HG03460 (cell line): Measurements from ENCODE around the gene GK.
"Not testable (repeated sequence)": the region's sequence is repeated elsewhere in the genome, so short reads cannot be mapped to it uniquely, and the experiment has no call there.

Source experiments
- ATAC-seq: cut with Tn5 transposase; IDR thresholded peaks from one replicate; pipeline ENCODE4 v1.9.1; 2021; ENCODE audit not compliant: unreplicated experiment

Gene GK

GRCh38 chrX:30652527-30653414, 452 bp upstream of the GK start:
- ATAC-seq = peak; percentile 87

GRCh38 chrX:30654386-30654785, 1.2 kb downstream of the GK start:
- ATAC-seq = not testable (repeated sequence)

- no peak for ATAC-seq
These were observed 1.9 kb downstream of the GK start for GRCh38 chrX:30654989-30655607.

GRCh38 chrX:30655991-30656390, 2.8 kb downstream of the GK start:
- no peak for ATAC-seq

DNA sequence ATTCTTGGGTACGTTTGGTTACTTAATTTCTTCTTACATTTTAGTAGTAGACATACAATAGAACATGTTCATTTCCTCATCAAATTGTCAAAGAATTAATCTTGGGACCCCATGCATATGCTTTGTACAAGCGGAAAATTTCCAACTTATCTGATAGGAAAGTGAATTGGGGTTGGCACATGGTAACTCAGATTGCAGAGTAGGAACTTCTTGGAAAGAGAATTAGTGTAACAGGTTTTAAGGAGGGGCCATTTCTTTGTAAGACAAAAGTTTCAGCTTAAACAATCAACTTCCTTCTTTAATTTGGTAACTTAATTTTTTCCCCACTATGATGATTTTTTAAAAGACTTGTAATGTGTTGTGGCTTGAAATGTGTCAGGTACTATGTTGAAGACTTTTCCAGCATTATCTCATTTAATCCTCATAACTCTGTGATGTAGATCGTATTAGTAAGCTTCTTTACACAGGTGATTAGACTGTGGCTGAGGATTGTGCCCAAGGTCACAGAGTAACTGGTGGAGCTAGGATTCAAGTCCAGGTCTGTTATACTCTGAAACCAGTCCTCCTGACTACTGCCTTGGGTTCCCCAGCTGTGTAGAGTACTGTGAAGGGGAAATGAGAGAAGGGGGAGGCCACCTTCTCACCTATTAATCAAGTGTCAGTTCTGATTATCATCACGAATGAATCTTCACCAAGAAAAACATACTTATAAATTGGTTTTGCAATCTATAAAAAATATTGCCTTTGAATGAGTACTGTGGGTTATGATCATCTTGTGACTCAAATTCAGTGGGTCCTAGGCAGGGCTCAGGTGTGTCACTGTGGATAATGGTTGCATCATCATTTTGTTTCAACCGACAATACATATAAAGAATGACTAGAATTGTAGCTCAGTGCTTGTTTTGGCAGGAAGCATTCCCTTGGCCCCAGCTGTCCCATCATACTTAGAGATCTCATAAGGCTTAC, 4.3 kb downstream of the GK start:
- ATAC-seq = no peak

DNA sequence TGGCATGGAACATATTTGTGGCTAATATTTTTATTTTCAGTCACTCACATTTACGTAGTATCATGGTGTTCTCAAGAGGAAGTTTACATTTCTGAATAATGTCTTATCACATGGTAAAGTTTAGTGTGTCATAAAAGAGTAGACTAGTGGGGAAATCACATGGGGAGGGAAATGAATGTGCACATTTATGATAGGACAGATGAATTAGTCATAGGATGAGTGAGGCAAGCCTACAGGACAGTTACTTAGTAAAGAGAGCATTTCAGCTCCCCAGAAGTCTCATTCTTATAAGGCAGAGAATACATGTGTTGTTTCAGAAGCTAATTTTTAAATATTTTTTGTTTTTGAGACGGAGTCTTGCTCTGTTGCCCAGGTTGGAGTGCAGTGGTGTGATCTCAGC, 6.2 kb downstream of the GK start:
- ATAC-seq = no peak

DNA sequence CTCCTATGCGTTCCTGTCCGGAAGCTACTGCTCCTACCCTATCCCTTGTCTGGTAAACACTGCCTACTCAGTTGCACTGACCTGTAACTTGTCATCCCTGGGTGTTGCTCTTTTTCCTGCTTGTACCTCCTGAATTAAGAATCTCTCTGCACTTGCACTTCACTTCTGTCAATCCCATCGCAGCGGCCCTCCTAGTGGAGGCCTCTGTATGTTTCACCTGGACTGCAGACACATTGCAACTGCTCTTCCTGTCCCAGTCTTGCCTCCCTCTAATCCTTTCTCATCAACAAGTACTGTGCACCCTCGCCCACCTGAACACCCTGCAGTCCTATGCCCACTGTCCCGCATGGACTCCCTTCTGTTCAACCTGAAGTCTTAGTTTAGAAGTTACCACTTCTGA, 8.0 kb downstream of the GK start:
- no peak for ATAC-seq

DNA sequence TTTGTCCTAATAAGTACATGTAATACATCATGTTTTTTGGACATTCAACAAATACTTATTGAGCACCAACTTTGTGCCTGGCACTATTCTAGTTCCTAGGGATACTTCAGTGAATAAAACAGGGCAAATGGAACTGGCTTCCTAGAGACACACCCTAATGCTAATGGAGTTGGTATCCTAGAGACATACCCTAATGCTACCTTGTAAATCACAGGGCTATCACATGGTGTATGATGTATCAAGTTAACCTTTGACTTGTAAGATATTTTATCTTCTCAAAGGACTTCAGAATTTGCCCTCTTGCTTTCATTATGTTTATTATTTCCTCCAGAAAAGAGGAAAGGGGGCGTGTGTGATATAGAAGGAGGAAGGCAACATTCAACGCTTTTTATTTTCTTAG, 10.1 kb downstream of the GK start:
- no peak for ATAC-seq

GRCh38 chrX:30665471-30665870, 12.2 kb downstream of the GK start:
- no peak for ATAC-seq

DNA sequence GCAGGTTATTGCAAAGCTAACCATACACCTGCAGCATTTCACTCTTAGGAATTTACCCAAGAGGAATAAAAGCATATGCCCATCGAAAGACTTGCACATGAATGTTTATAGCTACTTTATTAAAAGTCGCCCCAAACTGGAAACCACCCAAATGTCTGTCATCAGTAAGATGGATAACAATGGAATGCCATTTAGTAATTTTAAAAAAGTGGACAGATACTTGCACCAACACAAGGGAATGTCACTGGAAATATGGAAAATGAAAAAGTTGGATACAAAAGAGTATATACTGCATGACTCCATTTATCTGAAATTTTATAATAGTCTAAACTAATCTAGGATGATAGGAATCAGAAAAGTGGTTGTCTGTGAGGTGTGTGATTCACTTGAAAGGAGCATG, 12.9 kb downstream of the GK start:
- no peak for ATAC-seq

- no peak for ATAC-seq
These were observed 15.4 kb downstream of the GK start for GRCh38 chrX:30668581-30668980.

- ATAC-seq = not testable (repeated sequence)
These were observed 18.0 kb downstream of the GK start for GRCh38 chrX:30671189-30671588.

DNA sequence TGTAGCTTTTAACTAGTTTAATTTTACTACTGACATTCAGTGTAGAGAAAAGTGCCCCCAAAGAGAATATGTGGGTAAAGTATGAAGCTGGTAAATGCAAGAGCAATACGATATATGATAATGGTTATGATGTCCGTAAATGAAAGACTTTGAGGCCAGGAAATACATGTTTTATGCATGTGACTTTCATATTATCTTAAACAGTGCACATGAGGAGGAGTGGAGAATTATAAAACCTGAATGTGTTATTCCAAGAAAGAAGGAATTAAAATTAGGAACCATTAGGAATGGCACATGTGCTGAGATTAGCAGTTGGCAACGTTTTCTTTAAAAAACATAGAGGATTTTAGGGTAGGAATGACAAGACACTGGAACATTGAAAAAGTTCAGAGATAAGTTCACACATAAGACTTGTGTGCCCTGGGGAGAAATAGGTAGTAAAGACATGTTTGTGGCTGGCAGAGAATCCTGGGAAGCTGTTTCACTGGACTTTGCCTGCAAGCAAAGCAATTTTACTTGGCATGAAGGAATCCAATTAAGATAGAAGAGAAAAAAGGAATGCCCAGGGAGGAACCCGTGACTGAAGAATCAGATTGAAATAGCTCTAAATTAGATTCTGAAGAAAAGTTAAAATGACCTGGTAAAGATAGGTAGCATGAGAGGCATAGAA, 20.0 kb downstream of the GK start:
- no peak for ATAC-seq

DNA sequence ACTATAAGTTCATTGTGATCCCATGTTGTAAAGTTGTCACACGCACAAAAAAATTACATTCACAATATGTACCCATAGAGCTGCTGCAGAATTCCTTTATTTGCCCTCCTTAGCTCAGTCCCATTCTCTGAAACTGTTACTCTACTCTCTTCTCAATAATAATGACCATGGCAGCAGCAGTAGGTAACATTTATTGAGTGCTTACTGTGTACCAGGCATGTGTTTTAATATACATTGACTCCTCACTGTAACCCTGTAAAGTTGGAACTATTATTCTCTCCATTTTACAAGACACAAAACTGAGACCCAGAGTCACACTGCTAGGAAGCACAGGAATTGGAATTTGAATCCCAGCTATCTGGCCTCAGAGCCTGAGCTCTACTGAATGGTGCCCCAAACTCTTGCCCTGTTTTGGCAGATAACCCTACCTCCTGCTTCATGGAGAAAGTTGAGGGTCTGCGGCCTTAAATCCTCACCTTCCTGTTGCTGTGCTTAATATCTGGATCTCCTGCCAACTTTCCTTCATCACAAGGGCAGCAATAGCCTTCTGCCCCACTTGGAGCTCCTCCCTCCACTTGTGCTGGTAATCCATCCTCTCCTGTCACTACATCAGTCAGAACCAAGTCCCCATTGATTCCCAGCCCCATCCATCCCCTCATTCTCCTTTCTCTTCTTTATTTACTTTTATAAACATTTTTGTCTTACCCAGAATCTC, 20.8 kb downstream of the GK start:
- no peak for ATAC-seq

- no peak for ATAC-seq
These were observed 21.6 kb downstream of the GK start for GRCh38 chrX:30674799-30675198.

DNA sequence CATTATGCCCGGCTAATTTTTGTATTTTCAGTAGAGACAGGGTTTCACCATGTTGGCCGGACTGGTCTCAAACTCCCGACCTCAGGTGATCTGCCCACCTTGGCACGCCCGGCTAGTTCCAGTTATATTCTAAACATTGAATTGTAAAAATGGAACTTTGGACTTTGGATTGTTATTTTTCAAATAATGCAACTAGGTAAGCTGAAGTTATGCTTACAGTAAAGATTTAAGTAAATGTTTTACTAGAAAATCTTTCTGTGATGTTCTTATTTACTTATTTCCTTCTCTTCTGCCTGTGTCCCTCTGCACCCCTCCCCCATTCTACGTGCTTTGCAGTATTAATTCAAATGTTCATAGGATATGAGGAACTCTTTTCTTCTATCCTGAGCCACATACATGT, 26.1 kb downstream of the GK start:
- no peak for ATAC-seq

DNA sequence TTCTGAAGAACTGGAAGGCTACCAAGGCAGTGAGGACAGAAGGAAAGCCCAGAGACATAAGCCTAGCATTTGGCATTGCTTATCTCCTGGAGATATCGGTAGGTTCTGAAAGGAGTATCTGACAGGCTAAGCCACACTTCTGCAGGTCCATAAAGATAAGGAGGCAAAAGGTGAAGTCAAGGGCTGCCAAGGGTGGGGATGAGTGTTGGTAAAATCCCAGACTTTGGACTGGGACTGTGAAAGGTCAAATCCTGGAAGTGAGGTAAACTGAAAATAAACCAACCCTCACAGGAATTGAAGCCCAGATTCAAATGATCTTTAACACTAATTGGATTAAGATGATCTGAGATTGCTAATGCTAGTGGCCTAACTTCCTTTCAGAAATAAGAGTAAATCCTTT, 27.4 kb downstream of the GK start:
- no peak for ATAC-seq

GRCh38 chrX:30688641-30689040, 35.4 kb downstream of the GK start:
- ATAC-seq = no peak

GRCh38 chrX:30689116-30689515, 35.9 kb downstream of the GK start:
- ATAC-seq = no peak

- ATAC-seq = no peak
These were observed 37.1 kb downstream of the GK start for GRCh38 chrX:30690330-30690729.
